SK-MEL-5 (cell line): ENCODE measurements around the gene LORICRIN. TPM values are rescaled to one million over a fixed set of nuclear protein-coding genes. Genes with fewer than 3 reads are reported as not detected.

Experiments
- DNase-seq: peaks from one replicate; pipeline ENCODE4 v3.0.0-alpha.2; 2016; ENCODE audit warnings: low read depth, low spot score
- in situ Hi-C: cut with HindIII; loops from 2 replicates; pipeline ENCODE4 v1.10.0; 2016; ENCODE audit warnings: low sequenced_read_pairs, high pct_unique_total_duplicates, low pct_unique_long_range_greater_than_20kb
- total RNA-seq: library from RNA; depleted of rRNA; stranded (reverse); fragments of >200 nt; shearing (Covaris generic); gene quantifications from 2 replicates; pipeline ENCODE4 v1.2.3, GENCODE V29; 2014; rRNA removed

The LORICRIN gene
- total RNA-seq, 1 experiment from 2014 or later, result not detected

GRCh38 chr1:153277852-153278251 lies 18.4 kb downstream of the LORICRIN start:
- in situ Hi-C loops, result no loop called here
- DNase-seq, result peak; percentile 65

GRCh38 chr1:153288634-153289275 lies 29.3 kb downstream of the LORICRIN start:
- in situ Hi-C loops, result no loop called here

GRCh38 chr1:153291514-153291913 lies 32.0 kb downstream of the LORICRIN start:
- no peak for DNase-seq
- in situ Hi-C loops, result no loop called here

More at GRCh38 chr1:153288634-153289275, 29.3 kb downstream of the LORICRIN start:
- peak; percentile 72 for DNase-seq

GRCh38 chr1:153292185-153292584 lies 32.7 kb downstream of the LORICRIN start:
- no peak for DNase-seq
- in situ Hi-C loops, result no loop called here

- DNase-seq, result no peak
- in situ Hi-C loops, result no loop called here
These were observed 33.4 kb downstream of the LORICRIN start for GRCh38 chr1:153292740-153293479.

- DNase-seq, result no peak
- in situ Hi-C loops, result no loop called here
These were observed 33.9 kb downstream of the LORICRIN start for GRCh38 chr1:153293480-153293775.

GRCh38 chr1:153293851-153294250 lies 34.4 kb downstream of the LORICRIN start:
- no peak for DNase-seq
- in situ Hi-C loops, result no loop called here

- no peak for DNase-seq
- in situ Hi-C loops, result no loop called here
These were observed 42.8 kb downstream of the LORICRIN start for GRCh38 chr1:153302308-153302707.

- DNase-seq, result no peak
- in situ Hi-C loops, result no loop called here
These were observed 46.2 kb downstream of the LORICRIN start for GRCh38 chr1:153305682-153306081.

GRCh38 chr1:153306303-153307220 lies 47.1 kb downstream of the LORICRIN start:
- in situ Hi-C loops, result no loop called here
- no peak for DNase-seq

- DNase-seq, result no peak
- in situ Hi-C loops, result no loop called here
These were observed 47.7 kb downstream of the LORICRIN start for GRCh38 chr1:153307221-153307600.

- no peak for DNase-seq
- in situ Hi-C loops, result no loop called here
These were observed 49.1 kb downstream of the LORICRIN start for GRCh38 chr1:153308540-153308939.

- in situ Hi-C loops, result no loop called here
- DNase-seq, result no peak
These were observed 50.0 kb downstream of the LORICRIN start for GRCh38 chr1:153309441-153309840.

- in situ Hi-C loops, result no loop called here
- no peak for DNase-seq
These were observed 51.0 kb downstream of the LORICRIN start for GRCh38 chr1:153310526-153310925.

Other genes starting within 250 kb of the LORICRIN start
- not detected in 2 replicates for gene SPRR1B, start 228.5 kb upstream of the LORICRIN start, total RNA-seq
- 26.7 and 39.8 TPM in 2 replicates for gene SPRR2D, start 218.6 kb upstream of the LORICRIN start, total RNA-seq
- gene SPRR2A, start 202.2 kb upstream of the LORICRIN start, total RNA-seq, result not detected in 2 replicates
- not detected in 2 replicates for gene SPRR2B, start 188.1 kb upstream of the LORICRIN start, total RNA-seq
- gene SPRR2E, start 165.2 kb upstream of the LORICRIN start, total RNA-seq, result not detected in 2 replicates
- gene SPRR2F, start 146.2 kb upstream of the LORICRIN start, total RNA-seq, result 0.18 and 0.51 TPM in 2 replicates
- gene SPRR2G, start 108.8 kb upstream of the LORICRIN start, total RNA-seq, result not detected in 2 replicates
- not detected in 2 replicates for gene LELP1, start 56.3 kb upstream of the LORICRIN start, total RNA-seq
- gene PRR9, start 42.1 kb upstream of the LORICRIN start, total RNA-seq, result not detected in 2 replicates
- not detected in 2 replicates for gene PGLYRP3, start 53.3 kb downstream of the LORICRIN start, total RNA-seq
- gene PGLYRP4, start 89.2 kb downstream of the LORICRIN start, total RNA-seq, result not detected in 2 replicates
- not detected in 2 replicates for gene S100A9, start 98.2 kb downstream of the LORICRIN start, total RNA-seq
- not detected in 2 replicates for gene S100A12, start 115.9 kb downstream of the LORICRIN start, total RNA-seq
- gene S100A8, start 131.4 kb downstream of the LORICRIN start, total RNA-seq, result not detected in 2 replicates
- not detected in 2 replicates for gene S100A7A, start 156.8 kb downstream of the LORICRIN start, total RNA-seq
- not detected in 2 replicates for gene S100A7, start 201.0 kb downstream of the LORICRIN start, total RNA-seq